H1 (cell line): ENCODE results near the gene GBP4. TPM values are rescaled to one million over a fixed set of nuclear protein-coding genes. Genes with fewer than 3 reads are reported as not detected.

Source experiments
- CTCF ChIA-PET: fragments of 300-600 bp; sonication (Branson Sonifier 250); formaldehyde crosslinking; loops from one replicate; lab custom pipeline; 2021; ENCODE audit not compliant: partially characterized antibody; lab: Charles Lee
- POLR2A ChIA-PET: fragments of 300-600 bp; sonication (Branson Sonifier 250); formaldehyde crosslinking; loops from one replicate; lab custom pipeline; 2021; ENCODE audit warnings: inconsistent platforms; ENCODE audit not compliant: partially characterized antibody; lab: Charles Lee
- DNase-seq, 2 experiments: peaks; one replicate each; pipeline versions ENCODE4 v3.0.0 to v3.0.0-alpha.2; 2010 to 2022; ENCODE audit warnings: low spot score in 2 of 2, low read depth in 1 of 2, mixed read lengths in 1 of 2
- FAIRE-seq: peaks from 2 replicates; lab custom pipeline; 2011; peaks lifted over from hg19 to GRCh38; lab: Jason Lieb, UNC
- H2AFZ ChIP-seq: 2 replicates; pipeline ENCODE4 v1.8.1; 2012; ENCODE audit warnings: low read length, inconsistent platforms
- H2AK5ac ChIP-seq: 2 replicates; pipeline ENCODE4 v1.6.1; 2013; ENCODE audit warnings: low read depth, low read length
- H2BK120ac ChIP-seq: replicated peaks from 2 replicates; pipeline ENCODE3; 2013; ENCODE audit warnings: low read depth, low read length, inconsistent platforms
- H2BK12ac ChIP-seq: 2 replicates; pipeline ENCODE4 v1.6.1; 2013; ENCODE audit warnings: low read depth, low read length
- H2BK15ac ChIP-seq: 2 replicates; pipeline ENCODE4 v1.6.1; 2013; ENCODE audit warnings: low read length
- H2BK20ac ChIP-seq: 2 replicates; pipeline ENCODE4 v1.6.1; 2013; ENCODE audit warnings: low read length
- H2BK5ac ChIP-seq: 2 replicates; pipeline ENCODE4 v1.6.1; 2013; ENCODE audit warnings: low read depth, low read length
- H3K14ac ChIP-seq: 2 replicates; pipeline ENCODE4 v1.6.1; 2013; ENCODE audit warnings: inconsistent platforms; ENCODE audit not compliant: insufficient read length
- H3K18ac ChIP-seq: 2 replicates; pipeline ENCODE4 v1.6.1; 2013; ENCODE audit warnings: low read length; ENCODE audit errors: extremely low read depth
- H3K23ac ChIP-seq: 2 replicates; pipeline ENCODE4 v1.6.1; 2013; ENCODE audit warnings: inconsistent platforms; ENCODE audit not compliant: insufficient read length
- H3K23me2 ChIP-seq: 2 replicates; pipeline ENCODE4 v1.6.1; 2013; ENCODE audit warnings: low read depth, low read length
- H3K27ac ChIP-seq: 2 replicates; pipeline ENCODE4 v1.6.1; 2011; ENCODE audit warnings: low read depth, low read length, inconsistent platforms
- H3K27me3 ChIP-seq, 4 experiments: replicated peaks in 1 of 4; 1 replicate in 1 of 4; 2 replicates in 3 of 4; pipeline versions ENCODE4 v1.6.1 to v1.8.1; 2011 to 2013; ENCODE audit warnings: low read length in 3 of 4, mild to moderate bottlenecking in 3 of 4, inconsistent platforms in 2 of 4, mixed read lengths in 2 of 4, moderate library complexity in 1 of 4; ENCODE audit not compliant: control insufficient read depth in 3 of 4, insufficient read depth in 3 of 4; ENCODE audit errors: extremely low read depth in 1 of 4
- H3K36me3 ChIP-seq, 4 experiments: 2 replicates each; pipeline versions ENCODE4 v1.6.1 to v1.8.1; 2011 to 2013; ENCODE audit warnings: mild to moderate bottlenecking in 4 of 4, low read length in 3 of 4, moderate library complexity in 2 of 4, control low read depth in 1 of 4, inconsistent platforms in 1 of 4; ENCODE audit not compliant: insufficient read depth in 4 of 4, control insufficient read depth in 2 of 4
- H3K4ac ChIP-seq: replicated peaks from 2 replicates; pipeline ENCODE3; 2013; ENCODE audit warnings: low read length, low read depth, mixed read lengths, inconsistent platforms; ENCODE audit not compliant: insufficient read length
- H3K4me1 ChIP-seq, 4 experiments: replicated peaks in 1 of 4; 1 replicate in 1 of 4; 2 replicates in 3 of 4; pipeline versions ENCODE4 v1.6.1 to v1.8.1; 2011 to 2013; ENCODE audit warnings: low read length in 3 of 4, inconsistent platforms in 2 of 4, mixed read lengths in 1 of 4; ENCODE audit not compliant: insufficient read depth in 4 of 4, control insufficient read depth in 3 of 4
- H3K4me2 ChIP-seq, 2 experiments: 2 replicates each; pipeline versions ENCODE4 v1.6.1 to v1.8.1; 2011 to 2013; ENCODE audit warnings: low read depth in 2 of 2, low read length in 2 of 2, control low read depth in 1 of 2, inconsistent platforms in 1 of 2, mild to moderate bottlenecking in 1 of 2; ENCODE audit not compliant: insufficient read depth in 1 of 2
- H3K4me3 ChIP-seq, 4 experiments: fragments of 200-600, 300-600 bp in 1 of 4; sonication (generic), shearing (Covaris generic), sonication (Bioruptor Twin) in 1 of 4; 2 replicates each; pipeline versions ENCODE4 v1.5.1 to v1.8.1; 2011 to 2016; ENCODE audit warnings: low read length in 4 of 4, low read depth in 3 of 4, control low read depth in 2 of 4, inconsistent platforms in 2 of 4, mild to moderate bottlenecking in 2 of 4, mixed read lengths in 1 of 4, moderate library complexity in 1 of 4; ENCODE audit not compliant: insufficient read depth in 2 of 4; ENCODE audit errors: extremely low read depth in 1 of 4
- H3K56ac ChIP-seq: replicated peaks from 2 replicates; pipeline ENCODE3; 2013; ENCODE audit warnings: low read depth, mild to moderate bottlenecking, mixed read lengths, low read length, inconsistent platforms; ENCODE audit not compliant: insufficient read length
- H3K79me1 ChIP-seq: 2 replicates; pipeline ENCODE4 v1.6.1; 2013; ENCODE audit warnings: low read depth, low read length, control low read depth
- H3K79me2 ChIP-seq, 2 experiments: 2 replicates each; pipeline versions ENCODE4 v1.6.1 to v1.8.1; 2012 to 2013; ENCODE audit warnings: low read length in 2 of 2, mild to moderate bottlenecking in 2 of 2, inconsistent platforms in 1 of 2; ENCODE audit not compliant: insufficient read depth in 2 of 2, control insufficient read depth in 1 of 2
- H3K9ac ChIP-seq, 4 experiments: replicated peaks in 1 of 4; 1 replicate in 1 of 4; 2 replicates in 3 of 4; pipeline versions ENCODE4 v1.6.1 to v1.8.1; 2011 to 2013; ENCODE audit warnings: low read depth in 3 of 4, low read length in 3 of 4, control low read depth in 2 of 4, mild to moderate bottlenecking in 2 of 4, moderate library complexity in 2 of 4, inconsistent platforms in 1 of 4; ENCODE audit errors: extremely low read depth in 1 of 4
- H3K9me3 ChIP-seq, 2 experiments: 2 replicates each; pipeline versions ENCODE4 v1.6.1 to v1.8.1; 2012 to 2013; ENCODE audit warnings: mild to moderate bottlenecking in 2 of 2, moderate library complexity in 2 of 2, control low read depth in 1 of 2, inconsistent platforms in 1 of 2, low read depth in 1 of 2, low read length in 1 of 2, mixed read lengths in 1 of 2; ENCODE audit not compliant: insufficient read depth in 2 of 2
- H4K20me1 ChIP-seq, 2 experiments: replicated peaks in 1 of 2; 2 replicates each; pipeline versions ENCODE3 to v1.8.1; 2011 to 2013; ENCODE audit warnings: inconsistent platforms in 2 of 2, low read length in 2 of 2, mild to moderate bottlenecking in 1 of 2; ENCODE audit not compliant: insufficient read depth in 2 of 2, control insufficient read depth in 1 of 2
- H4K5ac ChIP-seq: 2 replicates; pipeline ENCODE4 v1.6.1; 2013; ENCODE audit warnings: low read length, low read depth, mixed read lengths, inconsistent platforms; ENCODE audit not compliant: insufficient read length
- H4K8ac ChIP-seq: 2 replicates; pipeline ENCODE4 v1.8.0; 2013; ENCODE audit warnings: mild to moderate bottlenecking, moderate library complexity, low read length, inconsistent platforms; ENCODE audit not compliant: insufficient read depth; ENCODE audit errors: extremely low read depth
- H4K91ac ChIP-seq: replicated peaks from 2 replicates; pipeline ENCODE3; 2013; ENCODE audit warnings: low read length, mixed read lengths, inconsistent platforms; ENCODE audit not compliant: insufficient read length
- BACH1 ChIP-seq: IDR thresholded peaks from 2 replicates; pipeline ENCODE4 v1.6.1; 2012; ENCODE audit warnings: low read length, improper control_type of control experiment
- CREB1 ChIP-seq: IDR thresholded peaks from 2 replicates; pipeline ENCODE4 v1.6.1; 2012; ENCODE audit warnings: inconsistent platforms
- CTBP2 ChIP-seq: IDR thresholded peaks from 2 replicates; pipeline ENCODE4 v1.7.0; 2011; ENCODE audit warnings: borderline replicate concordance, mild to moderate bottlenecking, moderate library complexity, mixed read lengths, low read length; ENCODE audit not compliant: insufficient read depth, insufficient read length
- EGR1 ChIP-seq: IDR thresholded peaks from 2 replicates; pipeline ENCODE4 v1.6.1; 2011; ENCODE audit warnings: low read depth, low read length, borderline replicate concordance
- MAFK ChIP-seq: IDR thresholded peaks from 2 replicates; pipeline ENCODE4 v1.6.1; 2012; ENCODE audit warnings: low read depth, mild to moderate bottlenecking, improper control_type of control experiment, low read length
- MAX ChIP-seq: IDR thresholded peaks from 2 replicates; pipeline ENCODE4 v1.6.1; 2012; ENCODE audit warnings: inconsistent platforms
- POLR2A ChIP-seq, 2 experiments: IDR thresholded peaks; 1 replicate in 1 of 2; 2 replicates in 1 of 2; pipeline ENCODE4 v1.6.1; 2011; ENCODE audit warnings: low read depth in 2 of 2, low read length in 2 of 2, mild to moderate bottlenecking in 2 of 2; ENCODE audit errors: control extremely low read depth in 1 of 2
- POU5F1 ChIP-seq: IDR thresholded peaks from 2 replicates; pipeline ENCODE4 v1.6.1; 2011; ENCODE audit warnings: low read depth, mild to moderate bottlenecking, low read length, moderate library complexity
- SIN3A ChIP-seq, 2 experiments: IDR thresholded peaks in 1 of 2; conservative IDR thresholded peaks in 1 of 2; 2 replicates each; pipeline ENCODE4 v1.6.1; 2011 to 2012; ENCODE audit warnings: low read length in 2 of 2, improper control_type of control experiment in 1 of 2, low read depth in 1 of 2, mild to moderate bottlenecking in 1 of 2
- SUZ12 ChIP-seq: fragments of 200-600 bp; sonication (generic); IDR thresholded peaks from 2 replicates; pipeline ENCODE4 v1.6.1; 2012; ENCODE audit warnings: mild to moderate bottlenecking, inconsistent platforms, low read length, moderate library complexity, mixed read lengths
- TAF1 ChIP-seq: IDR thresholded peaks from 2 replicates; pipeline ENCODE4 v1.6.1; 2011; ENCODE audit warnings: mild to moderate bottlenecking, low read depth, low read length
- TCF12 ChIP-seq: IDR thresholded peaks from 2 replicates; pipeline ENCODE4 v1.6.1; 2011; ENCODE audit warnings: low read depth, mild to moderate bottlenecking, low read length
- WGBS, 2 experiments: shearing (Covaris generic) in 1 of 2; methylation state at CpG; one replicate each; pipeline versions ENCODE4 v1.1.6 to v1.1.7; 2013 to 2015; ENCODE audit warnings: low lambda C conversion rate in 2 of 2, mixed read lengths in 2 of 2, inconsistent platforms in 1 of 2, low coverage in 1 of 2, missing lambda C conversion rate in 1 of 2; ENCODE audit not compliant: insufficient replicate concordance in 2 of 2, insufficient coverage in 1 of 2, insufficient read length in 1 of 2; ENCODE audit errors: extremely low coverage in 1 of 2, missing lambda C conversion rate in 1 of 2; 5-methylcytosine and 5-hydroxymethylcytosine counted together
- polyA plus RNA-seq, 7 experiments: library from polyadenylated mRNA; depleted of rRNA in 3 of 7; stranded (reverse) in 5 of 7; unstranded in 2 of 7; fragments of >200 nt in 5 of 7; fragments of 200-250 nt in 2 of 7; gene quantifications; 1 replicate in 5 of 7; 2 replicates in 1 of 7; 4 replicates in 1 of 7; pipeline versions ENCODE4 v1.2.1 to v1.2.3, GENCODE V29; 2011 to 2013; ENCODE audit warnings: missing spikeins in 2 of 7, mixed read lengths in 2 of 7
- total RNA-seq: library from RNA; stranded (reverse); fragmentation: NEBNext Ultra II Directional; extraction: Animal tissue kit (Norgen Biotek cat#: 25700); gene quantifications from 2 replicates; pipeline ENCODE4 v1.2.1, GENCODE V29; 2021
- TF ChIP-seq, protein P1 (sequence below), 3 experiments: IDR thresholded peaks; 1 replicate in 2 of 3; 2 replicates in 1 of 3; pipeline versions ENCODE4 v1.5.1 to v1.6.1; 2011; ENCODE audit warnings: low read length in 3 of 3, mild to moderate bottlenecking in 3 of 3, inconsistent platforms in 2 of 3, low read depth in 1 of 3, moderate library complexity in 1 of 3; ENCODE audit not compliant: insufficient read depth in 1 of 3; ENCODE audit errors: control extremely low read depth in 1 of 3

Gene GBP4
- total and polyA plus RNA-seq, 2 of the 8 experiments (the other 6 are each of a cell fraction or from before 2014, with no cell fraction given) = 0.02 TPM; not detected in 1

DNA sequence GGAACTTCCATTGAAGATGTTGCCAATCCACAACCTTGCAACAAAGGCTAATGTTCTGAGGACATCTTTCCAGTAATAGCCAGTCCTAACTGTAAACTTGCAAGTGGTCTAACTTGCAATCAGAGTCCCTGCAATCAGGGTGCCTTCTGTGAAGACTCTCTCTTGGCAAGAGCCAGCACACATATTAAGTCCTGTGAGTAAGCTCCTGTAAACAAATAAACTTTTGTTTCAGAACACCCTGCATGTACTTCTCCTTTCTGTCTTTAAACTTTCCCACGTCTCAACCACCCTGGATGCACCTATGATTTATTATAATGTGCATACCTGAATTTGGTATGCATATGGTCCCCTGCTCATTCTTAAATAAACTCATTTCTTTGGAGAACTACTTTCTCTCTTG lies 32.0 kb downstream of the GBP4 start:
- DNase-seq (no peak), FAIRE-seq (no peak)
- H3K79me1 ChIP-seq = no peaks in the 10 kb centered on the region
- no peak overlapping the region for H4K8ac ChIP-seq
- no peak overlapping the region for H2BK5ac ChIP-seq
- POLR2A ChIA-PET = no interaction called here
- H3K27me3 ChIP-seq = no peaks in the 10 kb centered on the region
- no peaks in the 10 kb centered on the region for H3K79me2 ChIP-seq
- 81% methylated on average over 1 of the region's 1 CpG; no CpG with 5 or more reads in 1 of the 2 experiments for WGBS, 2 experiments
- H3K23ac ChIP-seq = no peak overlapping the region
- CTCF ChIA-PET = no interaction called here
- no peak overlapping the region for H2BK120ac ChIP-seq
- H3K56ac ChIP-seq = no peak overlapping the region
- no peak overlapping the region for H2BK12ac ChIP-seq
- H3K23me2 ChIP-seq = no peaks in the 10 kb centered on the region
- H3K4me1 ChIP-seq = no peaks in the 10 kb centered on the region
- no peak overlapping the region for H4K91ac ChIP-seq
- no peak overlapping the region for H4K5ac ChIP-seq
- no peak overlapping the region for H3K14ac ChIP-seq
- no peak overlapping the region for H3K27ac ChIP-seq
- H4K20me1 ChIP-seq = no peaks in the 10 kb centered on the region
- H3K9ac ChIP-seq = no peak overlapping the region
- no peak overlapping the region for H3K4me2 ChIP-seq
- H2BK20ac ChIP-seq = no peak overlapping the region
- H2BK15ac ChIP-seq = no peak overlapping the region
- H3K18ac ChIP-seq = no peak overlapping the region
- H3K9me3 ChIP-seq = no peaks in the 10 kb centered on the region
- no peaks in the 10 kb centered on the region for H3K36me3 ChIP-seq
- no peak overlapping the region for H2AK5ac ChIP-seq
- peak overlapping the region; percentile 62; the same call in 1 of the 2 replicates for H2AFZ ChIP-seq
- H3K4ac ChIP-seq = no peak overlapping the region
- H3K4me3 ChIP-seq = no peak overlapping the region
- TF ChIP-seq MAX = no peak
- TF ChIP-seq POLR2A (IDR thresholded peaks at IDR 0.05; ENCODE audit: control extremely low read depth in 1 of 2, low read depth in 2 of 2, low read length in 2 of 2) = no peak
- no peak for TF ChIP-seq CTBP2
- TF ChIP-seq MAFK = no peak
- TF ChIP-seq BACH1 = no peak
- no peak for TF ChIP-seq SUZ12
- TF ChIP-seq EGR1 = no peak
- TF ChIP-seq TAF1 = no peak
- no peak for TF ChIP-seq POU5F1
- TF ChIP-seq TCF12 = no peak
- TF ChIP-seq, protein P1, sequence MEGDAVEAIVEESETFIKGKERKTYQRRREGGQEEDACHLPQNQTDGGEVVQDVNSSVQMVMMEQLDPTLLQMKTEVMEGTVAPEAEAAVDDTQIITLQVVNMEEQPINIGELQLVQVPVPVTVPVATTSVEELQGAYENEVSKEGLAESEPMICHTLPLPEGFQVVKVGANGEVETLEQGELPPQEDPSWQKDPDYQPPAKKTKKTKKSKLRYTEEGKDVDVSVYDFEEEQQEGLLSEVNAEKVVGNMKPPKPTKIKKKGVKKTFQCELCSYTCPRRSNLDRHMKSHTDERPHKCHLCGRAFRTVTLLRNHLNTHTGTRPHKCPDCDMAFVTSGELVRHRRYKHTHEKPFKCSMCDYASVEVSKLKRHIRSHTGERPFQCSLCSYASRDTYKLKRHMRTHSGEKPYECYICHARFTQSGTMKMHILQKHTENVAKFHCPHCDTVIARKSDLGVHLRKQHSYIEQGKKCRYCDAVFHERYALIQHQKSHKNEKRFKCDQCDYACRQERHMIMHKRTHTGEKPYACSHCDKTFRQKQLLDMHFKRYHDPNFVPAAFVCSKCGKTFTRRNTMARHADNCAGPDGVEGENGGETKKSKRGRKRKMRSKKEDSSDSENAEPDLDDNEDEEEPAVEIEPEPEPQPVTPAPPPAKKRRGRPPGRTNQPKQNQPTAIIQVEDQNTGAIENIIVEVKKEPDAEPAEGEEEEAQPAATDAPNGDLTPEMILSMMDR (IDR thresholded peaks at IDR 0.05; ENCODE audit: control extremely low read depth in 1 of 3, insufficient read depth in 1 of 3, low read depth in 1 of 3, low read length in 3 of 3) = no peak
- no peak for TF ChIP-seq CREB1
- TF ChIP-seq SIN3A (conservative IDR thresholded peaks at IDR 0.05 in 1 of 2, IDR thresholded peaks at IDR 0.05 in 1 of 2; ENCODE audit: low read depth in 1 of 2, low read length in 2 of 2) = no peak
